Measurements from ENCODE around the gene IL17B.

IL17B gene

DNA sequence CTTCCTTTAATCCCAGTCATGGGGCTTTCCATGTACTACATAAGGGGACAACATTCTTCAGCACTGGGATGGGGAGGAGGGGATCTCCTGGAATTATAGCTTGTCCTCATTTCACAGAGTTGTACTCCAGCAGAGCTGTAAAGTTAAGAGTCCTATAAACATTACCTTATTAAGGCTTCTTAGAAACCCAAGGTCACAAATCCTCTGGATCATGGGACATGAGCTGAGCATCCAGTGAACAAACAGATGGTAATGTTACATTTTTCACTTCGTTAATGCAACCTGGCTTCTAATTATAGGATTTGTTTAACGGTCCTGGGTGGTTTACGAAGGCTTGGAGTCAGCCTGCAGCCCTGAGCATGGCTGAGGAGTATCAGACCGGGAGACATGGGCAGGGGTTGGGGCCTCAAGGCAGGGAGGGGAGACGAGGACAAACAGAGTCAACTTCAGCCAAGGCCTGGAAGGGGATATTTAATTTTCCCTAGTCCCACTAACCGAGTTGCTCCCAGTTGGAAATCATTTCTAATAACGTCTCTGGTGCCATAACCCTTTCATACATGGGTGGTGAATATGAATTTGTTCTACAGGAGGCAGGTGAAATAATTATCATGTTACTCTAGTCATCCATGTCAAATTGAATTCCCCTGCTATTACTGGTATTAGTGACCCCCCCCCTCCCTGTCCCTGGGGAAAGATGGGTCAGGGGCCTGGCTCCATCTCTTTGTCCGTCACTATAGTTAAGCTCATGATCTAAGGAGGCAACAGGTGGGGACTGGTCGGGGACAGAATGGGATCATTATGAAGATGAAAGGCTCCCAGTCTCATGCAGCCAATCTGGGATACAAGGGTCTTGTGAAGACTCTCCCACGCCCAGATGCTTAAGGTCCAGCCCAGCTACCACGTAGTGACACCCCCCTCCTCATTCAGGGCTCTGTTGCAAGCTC is 10.7 kb upstream of the IL17B start:
- peaks cover 5% of the 10 kb centered on the region for H3K27me3 Mint-ChIP-seq (ENCODE audit: low read depth)
- no peaks in the 10 kb centered on the region for H3K36me3 Mint-ChIP-seq (ENCODE audit: low read depth)
- no peaks in the 10 kb centered on the region for H3K9me3 Mint-ChIP-seq
- no peak overlapping the region for H3K4me3 Mint-ChIP-seq
- H3K4me1 Mint-ChIP-seq = peaks cover 59% of the 10 kb centered on the region
- TF ChIP-seq, protein P1, sequence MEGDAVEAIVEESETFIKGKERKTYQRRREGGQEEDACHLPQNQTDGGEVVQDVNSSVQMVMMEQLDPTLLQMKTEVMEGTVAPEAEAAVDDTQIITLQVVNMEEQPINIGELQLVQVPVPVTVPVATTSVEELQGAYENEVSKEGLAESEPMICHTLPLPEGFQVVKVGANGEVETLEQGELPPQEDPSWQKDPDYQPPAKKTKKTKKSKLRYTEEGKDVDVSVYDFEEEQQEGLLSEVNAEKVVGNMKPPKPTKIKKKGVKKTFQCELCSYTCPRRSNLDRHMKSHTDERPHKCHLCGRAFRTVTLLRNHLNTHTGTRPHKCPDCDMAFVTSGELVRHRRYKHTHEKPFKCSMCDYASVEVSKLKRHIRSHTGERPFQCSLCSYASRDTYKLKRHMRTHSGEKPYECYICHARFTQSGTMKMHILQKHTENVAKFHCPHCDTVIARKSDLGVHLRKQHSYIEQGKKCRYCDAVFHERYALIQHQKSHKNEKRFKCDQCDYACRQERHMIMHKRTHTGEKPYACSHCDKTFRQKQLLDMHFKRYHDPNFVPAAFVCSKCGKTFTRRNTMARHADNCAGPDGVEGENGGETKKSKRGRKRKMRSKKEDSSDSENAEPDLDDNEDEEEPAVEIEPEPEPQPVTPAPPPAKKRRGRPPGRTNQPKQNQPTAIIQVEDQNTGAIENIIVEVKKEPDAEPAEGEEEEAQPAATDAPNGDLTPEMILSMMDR (IDR thresholded peaks at IDR 0.05; ENCODE audit: unreplicated experiment in 3 of 3) = no peak
- H3K27ac Mint-ChIP-seq = peak overlapping the region; percentile 45 to 78 (median 77)

DNA sequence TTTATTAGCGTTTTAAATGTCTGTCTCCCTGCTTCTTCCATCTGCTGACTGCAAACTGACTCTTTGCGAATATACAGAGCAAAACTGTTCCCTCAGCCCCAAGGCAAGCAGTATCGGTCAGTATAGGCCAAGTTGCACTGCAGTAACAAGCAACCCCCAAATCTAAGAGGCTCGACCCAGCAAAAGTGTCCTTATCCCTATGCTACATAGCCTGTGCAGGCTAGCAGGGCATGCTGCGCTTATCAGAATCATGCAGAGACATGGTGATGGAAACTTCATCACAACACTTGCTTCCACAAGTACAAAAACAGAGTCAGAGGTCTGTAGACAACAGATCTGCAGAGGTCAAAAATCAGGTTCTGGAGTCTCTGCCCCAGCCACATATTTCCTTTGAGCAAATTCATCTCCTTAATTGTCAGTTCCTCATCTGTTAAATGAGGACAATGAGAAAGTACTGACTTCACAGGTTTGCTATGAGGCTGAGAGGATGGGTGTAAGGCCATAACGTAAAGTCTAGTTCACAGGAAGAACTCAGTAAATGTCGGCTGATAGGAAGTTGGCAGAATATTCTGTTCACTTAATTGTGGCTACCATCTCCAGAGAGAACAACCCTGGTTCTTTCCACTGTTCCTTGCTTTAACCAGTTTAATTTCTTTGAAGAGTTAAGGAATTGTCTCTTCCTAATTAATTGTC is 9.6 kb upstream of the IL17B start:
- Mint-ChIP-seq H3K27ac (peak overlapping the region; percentile 81 to 90 (median 86)), H3K27me3 (ENCODE audit: low read depth) (peaks cover 5% of the 10 kb centered on the region), H3K9me3 (no peaks in the 10 kb centered on the region), H3K4me1 (peaks cover 61% of the 10 kb centered on the region), H3K4me3 (no peak overlapping the region), H3K36me3 (ENCODE audit: low read depth) (no peaks in the 10 kb centered on the region)
- TF ChIP-seq, protein P1 (IDR thresholded peaks at IDR 0.05; ENCODE audit: unreplicated experiment in 3 of 3) = no peak

DNA sequence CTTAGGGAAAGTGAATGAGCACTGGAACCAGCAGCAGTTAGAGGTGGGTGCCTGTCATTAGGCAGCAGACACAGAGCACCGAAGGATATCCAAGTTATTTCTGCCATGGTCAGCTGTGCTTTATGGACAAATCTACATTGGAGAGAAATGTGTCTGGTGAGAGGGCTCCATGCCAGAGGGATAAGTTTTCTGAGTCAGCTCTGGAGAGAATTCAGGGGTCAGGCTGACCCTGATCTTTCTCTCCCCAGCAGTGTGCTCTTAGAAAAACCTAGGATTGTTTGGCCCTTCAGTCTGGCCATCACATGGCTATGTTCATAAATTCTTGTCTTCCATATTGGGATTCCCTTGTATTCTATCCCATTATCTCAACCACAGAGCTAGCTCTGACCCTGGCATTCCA is 8.9 kb upstream of the IL17B start:
- Mint-ChIP-seq H3K27me3 (ENCODE audit: low read depth) (peaks cover 5% of the 10 kb centered on the region), H3K9me3 (no peaks in the 10 kb centered on the region), H3K4me1 (peaks cover 68% of the 10 kb centered on the region), H3K4me3 (peak overlapping the region in 1 of 3 experiments; percentile 59), H3K27ac (peak overlapping the region; percentile 81 to 90 (median 86)), H3K36me3 (ENCODE audit: low read depth) (no peaks in the 10 kb centered on the region)
- TF ChIP-seq, protein P1 (IDR thresholded peaks at IDR 0.05; ENCODE audit: unreplicated experiment in 3 of 3) = no peak

DNA sequence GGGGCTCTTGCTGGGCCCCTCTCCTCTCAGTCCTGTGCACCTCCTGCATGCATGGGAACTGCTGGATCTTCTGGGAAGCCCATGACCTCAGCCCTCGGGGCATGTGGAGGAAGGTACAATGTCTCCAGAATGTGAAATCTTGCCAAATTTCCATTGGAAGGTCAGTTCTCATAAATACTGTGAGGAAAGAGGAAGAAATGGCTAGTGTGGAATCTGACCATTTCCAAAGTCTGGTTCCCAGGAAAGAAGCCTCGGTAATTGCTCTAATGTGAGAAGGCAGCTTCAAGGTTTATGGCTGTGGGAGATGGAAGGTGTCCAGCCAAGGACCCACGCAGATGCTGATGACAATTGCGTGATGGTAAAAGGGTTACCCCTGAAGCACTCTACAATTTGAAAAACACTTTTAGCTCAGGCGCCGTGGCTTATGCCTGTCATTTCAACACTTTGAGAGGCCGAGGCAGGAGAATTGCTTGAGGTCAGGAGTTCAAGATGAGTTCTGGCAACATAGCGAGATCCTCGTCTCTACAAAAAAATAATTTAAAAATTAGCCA is 8.1 kb upstream of the IL17B start:
- no peaks in the 10 kb centered on the region for H3K36me3 Mint-ChIP-seq (ENCODE audit: low read depth)
- peak overlapping the region in 1 of 3 experiments; percentile 2 for H3K4me3 Mint-ChIP-seq
- TF ChIP-seq, protein P1 (IDR thresholded peaks at IDR 0.05; ENCODE audit: unreplicated experiment in 3 of 3) = no peak
- H3K4me1 Mint-ChIP-seq = peaks cover 75% of the 10 kb centered on the region
- H3K9me3 Mint-ChIP-seq = no peaks in the 10 kb centered on the region
- H3K27me3 Mint-ChIP-seq (ENCODE audit: low read depth) = peaks cover 5% of the 10 kb centered on the region
- H3K27ac Mint-ChIP-seq = peak overlapping the region; percentile 81 to 97 (median 86)

DNA sequence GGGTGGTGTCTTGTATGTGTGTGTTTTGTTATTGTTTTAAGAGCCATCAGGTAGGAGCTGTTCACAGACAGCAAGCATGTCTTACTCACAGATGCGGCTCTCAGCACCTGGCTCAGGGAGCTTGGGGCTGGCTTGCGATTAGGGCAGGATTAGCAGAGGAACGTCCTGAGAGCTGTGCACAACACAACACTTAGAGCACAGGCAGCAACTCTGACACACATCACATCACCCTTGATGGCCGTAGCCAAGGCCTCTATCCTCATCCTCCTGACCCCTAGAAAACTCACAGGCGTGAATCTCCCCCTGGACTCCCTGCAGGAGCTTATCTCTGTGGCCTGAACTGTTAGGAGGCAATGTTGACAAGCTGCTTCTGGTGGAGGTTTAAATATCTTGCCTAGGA is 7.1 kb upstream of the IL17B start:
- TF ChIP-seq, protein P1 (IDR thresholded peaks at IDR 0.05; ENCODE audit: unreplicated experiment in 3 of 3) = no peak
- Mint-ChIP-seq H3K27me3 (ENCODE audit: low read depth) (peaks cover 5% of the 10 kb centered on the region), H3K36me3 (ENCODE audit: low read depth) (no peaks in the 10 kb centered on the region), H3K4me1 (peaks cover 81% of the 10 kb centered on the region), H3K27ac (peak overlapping the region; percentile 81 to 97 (median 86)), H3K4me3 (peak overlapping the region in 2 of 3 experiments; percentile 18 to 40), H3K9me3 (no peaks in the 10 kb centered on the region)

All from nephron (organoid).